Jurkat, Clone E6-1 (cell line): Measurements from ENCODE around the gene ESPN. TPM values are rescaled to one million over a fixed set of nuclear protein-coding genes. Genes with fewer than 3 reads are reported as not detected.
"Not testable (repeated sequence)": the region's sequence is repeated elsewhere in the genome, so short reads cannot be mapped to it uniquely, and the experiment has no call there.

Source experiments
- DNase-seq: peaks from one replicate; pipeline ENCODE4 v3.0.0-alpha.2; 2011; ENCODE audit warnings: low read depth, low spot score
- H3K4me3 ChIP-seq: 2 replicates; pipeline ENCODE4 v1.5.1; 2011; ENCODE audit warnings: mild to moderate bottlenecking, low read length, control low read depth, moderate library complexity
- polyA plus RNA-seq: library from polyadenylated mRNA; unstranded; fragments of >200 nt; gene quantifications from one replicate; pipeline ENCODE4 v1.2.1, GENCODE V29; 2012; ENCODE audit warnings: missing spikeins; ENCODE audit not compliant: insufficient read length, insufficient read depth

The ESPN gene
- polyA plus RNA-seq: 20.3 TPM

DNA sequence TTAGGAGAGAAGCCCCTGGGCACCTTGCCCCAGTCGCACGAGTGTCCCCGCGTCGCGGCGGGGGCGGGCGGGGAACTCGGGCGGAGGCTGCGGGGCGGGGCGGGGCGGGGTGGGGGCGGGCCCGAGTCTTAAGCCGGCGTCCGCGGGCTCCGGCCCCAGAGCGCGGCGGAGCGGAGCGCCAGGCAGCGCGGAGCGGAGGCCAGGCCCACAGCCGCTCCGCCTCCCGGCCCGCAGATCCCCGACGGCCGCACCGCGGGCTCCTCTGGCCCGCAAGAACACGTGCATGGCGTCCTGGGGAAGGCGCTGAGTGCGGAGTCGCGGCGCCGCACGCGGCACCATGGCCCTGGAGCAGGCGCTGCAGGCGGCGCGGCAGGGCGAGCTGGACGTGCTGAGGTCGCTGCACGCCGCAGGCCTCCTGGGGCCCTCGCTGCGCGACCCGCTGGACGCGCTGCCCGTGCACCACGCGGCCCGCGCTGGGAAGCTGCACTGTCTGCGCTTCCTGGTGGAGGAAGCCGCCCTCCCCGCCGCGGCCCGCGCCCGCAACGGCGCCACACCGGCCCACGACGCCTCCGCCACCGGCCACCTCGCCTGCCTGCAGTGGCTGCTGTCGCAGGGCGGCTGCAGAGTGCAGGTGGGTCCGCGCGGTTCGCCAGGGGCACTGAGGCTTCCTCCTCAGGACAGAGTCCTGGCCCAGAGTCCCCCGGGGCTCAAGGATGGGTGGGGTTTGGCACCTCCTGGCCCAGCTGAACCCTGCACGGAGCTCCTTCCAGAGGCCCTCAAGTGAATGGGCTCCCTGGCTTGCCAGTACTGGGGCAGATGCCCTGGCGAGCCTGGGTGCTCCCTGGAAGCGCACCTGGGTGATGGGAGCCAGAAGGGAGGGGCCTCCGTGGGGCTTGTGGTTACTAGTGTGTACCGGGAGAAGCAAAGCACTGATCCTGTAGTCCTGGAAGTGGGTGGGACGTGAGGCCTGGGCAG, at the start of gene ESPN:
Gene ESPN (plus strand): TSS at position 158 of the 975 bp plus-strand sequence. CDS start 180 bp downstream, at position 338.
- H3K4me3 ChIP-seq: no peak within 1 kb of the TSS
- no peak for DNase-seq

DNA sequence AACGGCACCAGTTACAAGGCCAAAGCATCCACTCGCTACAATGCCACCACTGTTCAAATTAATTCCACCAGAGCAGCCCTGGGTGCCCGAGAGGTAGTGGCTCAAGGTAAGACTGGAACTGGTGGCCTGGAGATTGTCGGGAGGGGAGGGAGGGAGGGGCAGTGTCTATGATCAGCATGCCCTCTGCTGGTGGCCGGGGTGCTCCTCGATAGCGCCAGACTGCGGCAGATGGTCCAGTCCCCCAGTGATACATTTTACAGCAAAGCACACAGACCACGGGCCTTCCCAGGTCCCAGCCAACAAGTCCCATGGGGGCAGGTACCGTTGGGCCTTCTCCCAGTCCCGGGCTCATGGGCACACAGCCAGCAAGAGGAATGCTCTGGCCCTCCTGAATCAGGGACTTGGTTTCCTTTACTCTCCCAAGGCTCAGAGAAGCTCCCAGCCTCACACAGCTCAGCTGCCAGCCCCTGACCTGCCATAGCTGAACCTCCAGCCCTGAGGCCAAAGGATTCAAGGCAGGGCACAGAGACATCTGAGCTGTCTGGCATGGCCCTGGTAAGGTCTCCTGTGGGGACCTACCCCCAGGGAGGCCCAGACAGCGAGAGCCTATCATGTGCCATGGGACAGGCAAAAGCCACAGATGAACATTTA, 46.4 kb upstream of the ESPN start:
- no peak for DNase-seq
- no peak overlapping the region for H3K4me3 ChIP-seq

GRCh38 chr1:6380037-6380436, 44.5 kb upstream of the ESPN start:
- no peak for DNase-seq
- H3K4me3 ChIP-seq: no peak overlapping the region

- DNase-seq: no peak
- no peak overlapping the region for H3K4me3 ChIP-seq
Measured at GRCh38 chr1:6384135-6384534, 40.4 kb upstream of the ESPN start.

GRCh38 chr1:6384962-6385361, 39.6 kb upstream of the ESPN start:
- H3K4me3 ChIP-seq: no peak overlapping the region
- DNase-seq: no peak

DNA sequence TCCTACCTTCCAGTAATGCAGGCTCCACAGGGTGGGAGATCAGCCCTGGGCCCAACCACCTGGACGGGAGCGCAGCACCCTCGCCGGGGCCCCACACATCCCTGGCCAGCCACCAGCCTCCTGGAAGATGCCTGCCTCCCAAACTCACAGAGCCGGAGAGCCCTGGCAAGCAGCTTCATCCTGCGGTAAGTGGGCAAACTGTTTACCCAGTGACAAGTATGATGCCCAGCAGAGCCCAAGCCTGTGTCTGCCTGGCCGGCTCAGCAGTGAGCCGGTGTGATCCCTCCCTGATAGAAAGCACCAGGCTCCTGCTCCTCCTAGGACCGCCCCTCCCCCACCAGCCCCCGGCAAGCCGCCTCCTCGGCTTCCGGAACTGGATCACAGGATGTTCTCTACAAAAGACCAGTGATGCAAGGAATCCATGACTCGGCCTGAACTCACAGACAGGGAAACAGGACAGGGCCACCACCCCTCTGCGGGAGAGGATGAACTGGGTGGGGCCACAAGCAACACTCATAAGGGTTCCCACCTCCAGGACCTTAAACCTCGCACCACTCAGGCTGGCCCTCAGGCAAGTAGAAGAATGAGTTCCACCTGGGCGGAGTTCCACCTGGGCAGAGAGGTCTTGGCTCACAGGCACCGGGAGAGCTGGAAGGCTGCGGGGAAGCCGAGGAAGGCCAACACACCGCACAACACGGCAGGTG, 38.9 kb upstream of the ESPN start:
- no peak for DNase-seq
- H3K4me3 ChIP-seq: no peak overlapping the region

DNA sequence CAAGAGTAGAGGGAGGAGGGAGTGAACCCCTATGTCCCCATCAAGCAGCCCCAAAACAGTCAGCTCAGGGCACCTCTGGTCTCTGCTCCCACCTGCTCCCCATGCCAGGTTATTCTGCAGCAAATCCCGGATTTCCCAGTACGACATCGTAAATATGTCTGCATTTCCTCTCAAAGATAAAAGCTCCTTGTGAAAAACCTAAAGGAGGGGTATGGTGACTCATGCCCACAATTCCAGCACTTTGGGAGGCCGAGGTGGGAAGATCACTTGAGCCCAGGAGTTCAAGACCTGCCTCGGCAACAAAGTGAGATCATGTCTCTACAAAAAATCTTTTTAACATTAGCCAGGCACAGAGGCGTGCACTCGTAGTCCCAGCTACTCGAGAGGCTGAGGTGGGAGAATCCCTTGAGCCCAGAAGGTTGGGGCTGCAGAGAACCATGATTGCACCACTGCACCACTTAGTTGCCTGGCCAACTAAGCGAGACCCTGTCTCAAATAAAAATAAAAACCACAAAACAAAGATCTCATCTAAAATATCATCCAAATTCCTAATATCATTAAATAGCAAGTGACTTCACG, 38.1 kb upstream of the ESPN start:
- no peak overlapping the region for H3K4me3 ChIP-seq
- DNase-seq: no peak

DNA sequence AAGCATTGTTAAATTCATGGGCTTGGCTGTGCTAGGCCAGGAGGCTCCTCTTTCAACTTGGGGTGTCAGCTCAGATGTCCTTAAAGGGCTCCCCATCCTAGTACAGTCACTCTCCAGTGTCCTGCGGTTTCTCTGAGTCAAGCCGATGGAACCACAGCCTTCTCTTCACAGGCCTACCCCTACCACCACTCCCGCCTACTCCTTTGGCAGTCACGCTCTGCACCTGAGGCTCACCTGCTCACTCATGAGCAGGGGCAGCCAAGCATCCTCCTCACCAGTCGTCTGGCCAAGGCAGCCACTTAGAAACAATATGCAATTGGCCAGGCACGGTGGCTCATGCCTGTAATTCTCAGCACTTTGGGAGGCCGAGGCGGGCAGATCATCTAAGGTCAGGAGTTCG, 34.6 kb upstream of the ESPN start:
- no peak overlapping the region for H3K4me3 ChIP-seq
- DNase-seq: no peak

DNA sequence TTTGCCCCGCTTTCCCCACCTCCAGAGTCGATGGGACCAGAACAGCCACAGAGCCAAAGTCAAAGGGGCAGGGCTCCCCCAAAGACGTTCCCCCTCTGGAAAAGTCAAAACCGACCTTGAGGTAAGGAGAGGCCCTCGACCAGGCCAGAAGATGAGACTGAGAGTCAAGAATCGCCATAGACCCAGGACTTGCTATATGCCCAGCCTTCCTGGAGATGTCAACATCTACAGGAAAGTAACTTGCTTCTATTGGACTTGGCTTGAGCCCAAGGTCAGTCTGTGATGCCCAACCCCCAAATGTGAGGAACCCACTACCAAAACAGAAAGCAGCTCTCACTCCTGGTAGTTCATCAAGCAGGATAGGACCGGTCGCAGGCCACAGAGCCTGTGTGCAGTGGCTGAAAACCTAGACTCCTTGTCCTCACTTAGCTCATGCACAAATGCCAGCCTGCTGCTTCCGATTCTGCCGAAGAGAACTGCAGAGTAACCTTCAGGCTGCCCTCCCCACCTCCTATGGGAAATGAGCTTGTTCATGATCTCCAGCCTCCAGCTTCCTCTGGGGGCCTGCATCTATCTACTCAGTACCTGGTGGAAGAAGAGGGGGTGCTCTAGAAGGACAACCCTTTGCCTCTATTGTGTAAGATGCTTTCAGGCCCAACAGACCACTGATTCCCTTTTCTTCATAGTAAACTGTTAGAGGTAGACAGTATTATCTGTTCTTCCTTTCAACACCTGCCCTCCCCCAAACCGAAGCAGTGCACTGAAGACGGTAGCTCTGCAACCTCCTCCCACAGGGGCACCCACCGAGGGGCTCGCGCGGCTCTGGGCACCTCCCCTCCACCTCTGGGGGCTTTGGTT, 32.4 kb upstream of the ESPN start:
- peak overlapping the region; percentile 77 for H3K4me3 ChIP-seq
- no peak for DNase-seq

- peak overlapping the region; percentile 77 for H3K4me3 ChIP-seq
- DNase-seq: no peak
Measured at GRCh38 chr1:6392809-6393399, 31.7 kb upstream of the ESPN start.

GRCh38 chr1:6393400-6394187, 31.0 kb upstream of the ESPN start, which contains the start of gene ACOT7:
Gene ACOT7 (minus strand): TSS chr1:6393767. CDS start chr1:6393399, 368 bp downstream.
- DNase-seq: peak; percentile 83
- H3K4me3 ChIP-seq: peak within 1 kb of the TSS; percentile 77

DNA sequence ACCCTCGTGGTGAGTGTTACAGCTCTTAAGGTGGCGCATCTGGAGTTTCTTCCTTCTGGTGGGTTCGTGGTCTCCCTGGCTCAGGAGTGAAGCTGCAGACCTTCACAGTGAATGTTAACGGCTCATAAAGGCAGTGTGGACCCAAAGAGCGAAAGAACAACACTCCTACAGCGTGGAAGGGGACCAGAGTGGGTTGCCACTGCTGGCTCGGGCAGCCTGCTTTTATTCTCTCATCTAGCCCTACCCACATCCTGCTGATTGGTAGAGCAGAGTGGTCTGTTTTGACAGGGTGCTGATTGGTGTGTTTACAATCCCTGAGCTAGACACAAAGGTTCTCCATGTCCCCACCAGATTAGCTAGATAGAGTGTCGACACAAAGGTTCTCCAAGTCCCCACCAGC, 29.4 kb upstream of the ESPN start:
- H3K4me3 ChIP-seq: not testable (repeated sequence)
- DNase-seq: peak; percentile 38

- not testable (repeated sequence) for H3K4me3 ChIP-seq, DNase-seq
Measured at GRCh38 chr1:6395781-6396244, 28.8 kb upstream of the ESPN start.

DNA sequence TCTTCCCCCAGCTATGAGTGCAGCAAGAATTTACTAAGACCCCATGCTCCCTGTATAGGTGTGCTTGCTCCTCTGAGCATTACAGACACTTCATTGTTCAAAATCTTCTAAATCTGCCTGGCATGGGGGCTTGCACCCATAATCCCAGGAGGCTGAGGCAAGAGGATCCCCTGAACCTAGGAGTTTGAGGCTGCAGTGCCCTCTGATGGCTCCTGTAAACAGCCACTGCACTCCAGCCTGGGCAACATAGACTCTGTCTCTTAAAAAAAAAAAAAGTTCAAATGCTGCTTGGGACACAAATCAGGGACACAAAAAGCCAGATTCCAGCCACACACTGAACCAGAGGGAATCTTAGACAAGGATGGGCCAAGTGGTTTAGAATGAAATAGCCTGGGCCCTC, 27.6 kb upstream of the ESPN start:
- no peak overlapping the region for H3K4me3 ChIP-seq
- no peak for DNase-seq

DNA sequence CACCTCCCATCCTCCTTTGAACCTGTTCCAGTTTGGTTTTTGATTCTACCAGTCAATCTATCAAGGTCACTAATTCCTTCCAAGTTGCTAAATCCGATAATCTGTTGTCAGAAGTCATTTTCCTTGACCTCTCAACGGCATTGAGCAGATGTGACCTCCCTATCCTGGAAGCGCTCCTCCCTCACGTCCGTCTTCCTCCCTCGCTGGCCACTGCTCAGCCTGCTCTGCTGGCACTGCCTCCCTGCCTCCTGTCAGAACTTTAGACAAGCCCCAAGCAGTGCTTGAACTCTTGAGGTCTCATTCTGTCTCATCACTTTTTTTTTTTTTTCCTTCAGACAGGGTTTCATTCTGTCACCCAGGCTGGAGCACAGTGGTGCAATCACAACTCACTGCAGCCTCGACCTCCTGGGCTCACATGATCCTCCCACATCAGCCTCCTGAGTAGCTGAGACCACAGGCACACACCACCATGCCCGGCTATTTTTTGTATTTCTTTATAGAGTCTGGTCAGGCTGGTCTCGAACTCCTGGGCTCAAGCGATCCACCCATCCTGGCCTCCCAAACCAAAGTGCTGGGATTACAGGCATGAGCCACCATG, 26.6 kb upstream of the ESPN start:
- DNase-seq: no peak

GRCh38 chr1:6399294-6399693, 25.3 kb upstream of the ESPN start:
- no peak for DNase-seq
- H3K4me3 ChIP-seq: no peak overlapping the region

More for the DNA sequence above, 26.6 kb upstream of the ESPN start:
- no peak overlapping the region for H3K4me3 ChIP-seq

- no peak overlapping the region for H3K4me3 ChIP-seq
- no peak for DNase-seq
Measured at GRCh38 chr1:6401673-6402072, 22.9 kb upstream of the ESPN start.
